ENCODE measurements around the gene GLRX3.

DNA sequence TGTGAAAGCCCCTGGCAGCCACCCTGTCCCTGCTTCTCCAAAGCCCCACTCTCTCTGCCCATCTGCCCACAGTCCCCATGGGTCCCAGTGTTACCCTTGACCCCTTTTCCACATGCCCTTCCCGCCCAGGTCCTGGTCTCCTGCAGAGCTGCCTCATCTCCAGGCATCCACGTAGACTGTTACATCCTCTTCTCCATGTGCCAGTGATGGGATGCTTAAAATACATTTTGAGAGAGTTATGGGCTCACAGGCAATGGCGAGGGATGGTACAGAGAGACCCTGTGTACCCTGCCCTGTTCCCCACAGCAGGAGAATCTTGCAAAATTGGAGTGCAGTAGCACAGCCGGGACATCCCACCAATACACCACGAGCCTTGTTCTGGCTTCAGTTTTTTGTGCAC lies 56.8 kb downstream of the GLRX3 start:
- no peak for TF ChIP-seq HNRNPK (IDR thresholded peaks at IDR 0.05; ENCODE audit: low read depth, low read length, poor library complexity, severe bottlenecking)
- no peak for TF ChIP-seq PHF5A (CRISPR knock-in tag; IDR thresholded peaks at IDR 0.05; ENCODE audit: low read depth, unreplicated experiment)

All from HepG2 (cell line).